Measurements from ENCODE around the gene CFL2.

GRCh38 chr14:34732802-34733201 is 18.4 kb upstream of the CFL2 start:
- TF ChIP-seq POLR2AphosphoS5 (IDR thresholded peaks at IDR 0.05; ENCODE audit: borderline replicate concordance, low read depth, low read length) (no peak), FOXP2 (optimal IDR thresholded peaks at IDR 0.05; ENCODE audit: control extremely low read depth, extremely low read length, insufficient read depth) (no peak)

Data from SK-N-MC (cell line).